ENCODE results near the gene LRMDA.
"Not testable (repeated sequence)": the region's sequence is repeated elsewhere in the genome, so short reads cannot be mapped to it uniquely, and the experiment has no call there.

DNA sequence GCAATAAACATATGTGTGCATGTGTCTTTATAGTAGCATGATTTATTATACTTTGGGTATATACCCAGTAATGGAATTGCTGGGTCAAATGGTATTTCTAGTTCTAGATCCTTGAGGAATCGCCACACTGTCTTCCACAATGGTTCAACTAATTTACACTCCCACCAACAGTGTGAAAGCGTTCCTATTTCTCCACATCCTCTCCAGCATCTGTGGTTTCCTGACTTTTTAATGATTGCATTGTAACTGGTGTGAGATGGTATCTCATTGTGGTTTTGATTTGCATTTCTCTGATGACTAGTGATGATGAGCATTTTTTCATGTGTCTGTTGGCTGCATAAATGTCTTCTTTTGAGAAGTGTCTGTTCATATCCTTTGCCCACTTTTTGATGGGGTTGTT is 84.7 kb downstream of the LRMDA start:
- not testable (repeated sequence) for TF ChIP-seq MAZ (IDR thresholded peaks at IDR 0.05; ENCODE audit: borderline replicate concordance, low read depth, low read length)
- TF ChIP-seq, protein P1, sequence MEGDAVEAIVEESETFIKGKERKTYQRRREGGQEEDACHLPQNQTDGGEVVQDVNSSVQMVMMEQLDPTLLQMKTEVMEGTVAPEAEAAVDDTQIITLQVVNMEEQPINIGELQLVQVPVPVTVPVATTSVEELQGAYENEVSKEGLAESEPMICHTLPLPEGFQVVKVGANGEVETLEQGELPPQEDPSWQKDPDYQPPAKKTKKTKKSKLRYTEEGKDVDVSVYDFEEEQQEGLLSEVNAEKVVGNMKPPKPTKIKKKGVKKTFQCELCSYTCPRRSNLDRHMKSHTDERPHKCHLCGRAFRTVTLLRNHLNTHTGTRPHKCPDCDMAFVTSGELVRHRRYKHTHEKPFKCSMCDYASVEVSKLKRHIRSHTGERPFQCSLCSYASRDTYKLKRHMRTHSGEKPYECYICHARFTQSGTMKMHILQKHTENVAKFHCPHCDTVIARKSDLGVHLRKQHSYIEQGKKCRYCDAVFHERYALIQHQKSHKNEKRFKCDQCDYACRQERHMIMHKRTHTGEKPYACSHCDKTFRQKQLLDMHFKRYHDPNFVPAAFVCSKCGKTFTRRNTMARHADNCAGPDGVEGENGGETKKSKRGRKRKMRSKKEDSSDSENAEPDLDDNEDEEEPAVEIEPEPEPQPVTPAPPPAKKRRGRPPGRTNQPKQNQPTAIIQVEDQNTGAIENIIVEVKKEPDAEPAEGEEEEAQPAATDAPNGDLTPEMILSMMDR (IDR thresholded peaks at IDR 0.05) = not testable (repeated sequence)
- TF ChIP-seq, protein P2, sequence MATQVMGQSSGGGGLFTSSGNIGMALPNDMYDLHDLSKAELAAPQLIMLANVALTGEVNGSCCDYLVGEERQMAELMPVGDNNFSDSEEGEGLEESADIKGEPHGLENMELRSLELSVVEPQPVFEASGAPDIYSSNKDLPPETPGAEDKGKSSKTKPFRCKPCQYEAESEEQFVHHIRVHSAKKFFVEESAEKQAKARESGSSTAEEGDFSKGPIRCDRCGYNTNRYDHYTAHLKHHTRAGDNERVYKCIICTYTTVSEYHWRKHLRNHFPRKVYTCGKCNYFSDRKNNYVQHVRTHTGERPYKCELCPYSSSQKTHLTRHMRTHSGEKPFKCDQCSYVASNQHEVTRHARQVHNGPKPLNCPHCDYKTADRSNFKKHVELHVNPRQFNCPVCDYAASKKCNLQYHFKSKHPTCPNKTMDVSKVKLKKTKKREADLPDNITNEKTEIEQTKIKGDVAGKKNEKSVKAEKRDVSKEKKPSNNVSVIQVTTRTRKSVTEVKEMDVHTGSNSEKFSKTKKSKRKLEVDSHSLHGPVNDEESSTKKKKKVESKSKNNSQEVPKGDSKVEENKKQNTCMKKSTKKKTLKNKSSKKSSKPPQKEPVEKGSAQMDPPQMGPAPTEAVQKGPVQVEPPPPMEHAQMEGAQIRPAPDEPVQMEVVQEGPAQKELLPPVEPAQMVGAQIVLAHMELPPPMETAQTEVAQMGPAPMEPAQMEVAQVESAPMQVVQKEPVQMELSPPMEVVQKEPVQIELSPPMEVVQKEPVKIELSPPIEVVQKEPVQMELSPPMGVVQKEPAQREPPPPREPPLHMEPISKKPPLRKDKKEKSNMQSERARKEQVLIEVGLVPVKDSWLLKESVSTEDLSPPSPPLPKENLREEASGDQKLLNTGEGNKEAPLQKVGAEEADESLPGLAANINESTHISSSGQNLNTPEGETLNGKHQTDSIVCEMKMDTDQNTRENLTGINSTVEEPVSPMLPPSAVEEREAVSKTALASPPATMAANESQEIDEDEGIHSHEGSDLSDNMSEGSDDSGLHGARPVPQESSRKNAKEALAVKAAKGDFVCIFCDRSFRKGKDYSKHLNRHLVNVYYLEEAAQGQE (IDR thresholded peaks at IDR 0.05) = not testable (repeated sequence)

Measured in A549 (cell line).